SK-N-SH treated with all-trans-retinoic acid at 6 μM for 48 hours (cell line): ENCODE results near the gene DPP10.

Experiments used
- ATAC-seq: fragments of 200-7000 bp; cut with Tn5 transposase; 3 replicates; pipeline ENCODE4 v1.9.1; 2020; ENCODE audit warnings: mild to moderate bottlenecking, moderate library complexity
- ARNTL ChIP-seq: fragments of 450-650 bp; formaldehyde crosslinking; IDR thresholded peaks from 2 replicates; pipeline ENCODE4 v1.5.0; 2020; ENCODE audit warnings: low read depth, mild to moderate bottlenecking, moderate library complexity, borderline replicate concordance
- BACH2 ChIP-seq: fragments of 250-450 bp; sonication (Bioruptor Pico); IDR thresholded peaks from 2 replicates; pipeline ENCODE4 v1.9.0; 2021; ENCODE audit warnings: mild to moderate bottlenecking, borderline replicate concordance
- CSDC2 ChIP-seq: fragments of 250-450 bp; sonication (Bioruptor Pico); IDR thresholded peaks from 2 replicates; pipeline ENCODE4 v1.5.0; 2020; ENCODE audit warnings: mild to moderate bottlenecking, moderate library complexity
- CSRNP3 ChIP-seq: fragments of 250-450 bp; sonication (Bioruptor Pico); IDR thresholded peaks from 2 replicates; pipeline ENCODE4 v1.5.1; 2021; ENCODE audit warnings: mild to moderate bottlenecking, moderate library complexity
- ESRRG ChIP-seq: fragments of 250-450 bp; sonication (Bioruptor Pico); IDR thresholded peaks from 2 replicates; pipeline ENCODE4 v1.6.1; 2021; ENCODE audit warnings: mild to moderate bottlenecking
- GLIS3 ChIP-seq: fragments of 250-450 bp; sonication (Bioruptor Pico); IDR thresholded peaks from 2 replicates; pipeline ENCODE4 v1.5.0; 2020; ENCODE audit warnings: mild to moderate bottlenecking, moderate library complexity
- ISL1 ChIP-seq: fragments of 250-450 bp; sonication (Bioruptor Pico); IDR thresholded peaks from 2 replicates; pipeline ENCODE4 v2.1.2; 2022; ENCODE audit warnings: mild to moderate bottlenecking, moderate library complexity
- OSR1 ChIP-seq: fragments of 250-450 bp; sonication (Bioruptor Pico); IDR thresholded peaks from 2 replicates; pipeline ENCODE4 v1.8.0; 2022; ENCODE audit warnings: moderate library complexity, mild to moderate bottlenecking, inconsistent platforms
- POU6F1 ChIP-seq: fragments of 250-450 bp; sonication (Bioruptor Pico); IDR thresholded peaks from 2 replicates; pipeline ENCODE4 v1.8.0; 2021; ENCODE audit warnings: low read depth, mild to moderate bottlenecking, moderate library complexity, borderline replicate concordance
- PPARA ChIP-seq: fragments of 250-450 bp; sonication (Bioruptor Pico); IDR thresholded peaks from 2 replicates; pipeline ENCODE4 v1.5.0; 2020; ENCODE audit warnings: mild to moderate bottlenecking, borderline replicate concordance
- RARB ChIP-seq: fragments of 250-450 bp; sonication (Bioruptor Pico); IDR thresholded peaks from 2 replicates; pipeline ENCODE4 v1.8.0; 2021; ENCODE audit warnings: mild to moderate bottlenecking, moderate library complexity
- SNAI2 ChIP-seq: fragments of 250-450 bp; sonication (Bioruptor Pico); IDR thresholded peaks from 2 replicates; pipeline ENCODE4 v1.5.0; 2020; ENCODE audit warnings: mild to moderate bottlenecking, moderate library complexity
- TCF4 ChIP-seq: fragments of 250-450 bp; sonication (Bioruptor Pico); IDR thresholded peaks from 2 replicates; pipeline ENCODE4 v1.8.0; 2021; ENCODE audit warnings: mild to moderate bottlenecking, moderate library complexity, borderline replicate concordance
- TOX ChIP-seq: fragments of 250-450 bp; sonication (Bioruptor Pico); IDR thresholded peaks from 2 replicates; pipeline ENCODE4 v1.8.0; 2021; ENCODE audit warnings: mild to moderate bottlenecking, moderate library complexity, borderline replicate concordance
- ZC3H10 ChIP-seq: fragments of 250-450 bp; sonication (Bioruptor Pico); IDR thresholded peaks from 2 replicates; pipeline ENCODE4 v1.5.1; 2021; ENCODE audit warnings: mild to moderate bottlenecking, moderate library complexity
- ZFP3 ChIP-seq: fragments of 250-450 bp; sonication (Bioruptor Pico); IDR thresholded peaks from 2 replicates; pipeline ENCODE4 v1.5.0; 2020; ENCODE audit warnings: mild to moderate bottlenecking, moderate library complexity
- ZFP30 ChIP-seq: fragments of 450-650 bp; formaldehyde crosslinking; IDR thresholded peaks from 2 replicates; pipeline ENCODE4 v1.5.0; 2022; ENCODE audit warnings: mild to moderate bottlenecking, moderate library complexity
- ZNF565 ChIP-seq: fragments of 450-650 bp; formaldehyde crosslinking; conservative IDR thresholded peaks from 2 replicates; pipeline ENCODE4 v1.5.0; 2020; ENCODE audit warnings: low read depth, mild to moderate bottlenecking, moderate library complexity
- ZNF70 ChIP-seq: fragments of 450-650 bp; formaldehyde crosslinking; IDR thresholded peaks from 2 replicates; pipeline ENCODE4 v1.5.0; 2020; ENCODE audit warnings: mild to moderate bottlenecking, moderate library complexity
- ZNF8 ChIP-seq: fragments of 450-650 bp; formaldehyde crosslinking; IDR thresholded peaks from 2 replicates; pipeline ENCODE4 v1.5.0; 2020; ENCODE audit warnings: mild to moderate bottlenecking, moderate library complexity
- TF ChIP-seq, protein P1 (sequence below): fragments of 250-450 bp; sonication (Bioruptor Pico); IDR thresholded peaks from 2 replicates; pipeline ENCODE4 v1.5.1; 2020; ENCODE audit warnings: low read depth, mild to moderate bottlenecking, moderate library complexity
- TF ChIP-seq, protein P2 (sequence below): fragments of 250-450 bp; sonication (Bioruptor Pico); IDR thresholded peaks from 2 replicates; pipeline ENCODE4 v1.8.0; 2020; ENCODE audit warnings: mild to moderate bottlenecking, moderate library complexity, borderline replicate concordance
- TF ChIP-seq, protein P3 (sequence below): fragments of 250-450 bp; sonication (Bioruptor Pico); IDR thresholded peaks from 2 replicates; pipeline ENCODE4 v1.5.0; 2020; ENCODE audit warnings: mild to moderate bottlenecking, moderate library complexity

The DPP10 gene

DNA sequence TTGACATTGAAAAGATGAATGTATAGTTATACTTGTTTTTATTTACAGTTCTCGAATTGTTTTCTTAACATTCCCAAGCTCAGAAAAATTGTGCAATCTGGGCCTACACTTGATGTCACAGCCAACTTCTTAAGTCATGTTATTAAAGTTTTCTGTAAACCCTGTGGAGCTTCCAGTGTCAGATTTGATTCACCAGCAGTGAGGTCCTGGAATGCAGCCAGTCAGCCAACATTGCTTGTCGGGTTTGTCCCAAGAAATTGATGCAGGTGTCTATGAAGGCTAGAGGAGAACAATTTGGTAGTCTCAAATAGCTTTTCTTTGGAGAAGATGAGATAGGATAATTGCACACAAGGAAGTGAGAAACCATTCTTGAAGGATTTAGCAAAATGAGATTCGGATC is 732.2 kb downstream of the DPP10 start:
- TF ChIP-seq ZFP3 (CRISPR knock-in tag) (no peak), BACH2 (no peak), ZFP30 (CRISPR knock-in tag) (no peak), ZNF70 (CRISPR knock-in tag) (no peak), RARB (CRISPR knock-in tag) (no peak)
- ATAC-seq: no peak

DNA sequence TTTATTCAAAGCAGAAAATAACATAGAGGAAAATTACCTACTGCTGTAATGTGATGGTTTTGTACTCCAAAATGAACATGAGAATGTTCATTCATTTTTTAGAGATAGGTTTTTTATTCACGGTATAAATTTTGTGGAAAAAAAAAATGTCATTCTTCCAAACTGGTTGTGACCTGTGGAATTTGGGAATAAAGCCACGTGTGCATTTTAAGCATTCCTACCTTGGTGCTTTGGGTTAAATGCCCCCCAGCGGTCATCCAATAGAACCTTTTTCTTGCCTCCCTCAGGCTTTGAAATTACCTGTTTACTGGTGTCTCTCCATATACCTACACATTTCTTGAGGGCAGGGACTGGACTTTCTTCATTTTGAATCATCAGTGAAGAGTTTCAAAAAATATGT is 740.7 kb downstream of the DPP10 start:
- TF ChIP-seq ARNTL: no peak
- TF ChIP-seq TCF4: no peak
- TF ChIP-seq, protein P1, sequence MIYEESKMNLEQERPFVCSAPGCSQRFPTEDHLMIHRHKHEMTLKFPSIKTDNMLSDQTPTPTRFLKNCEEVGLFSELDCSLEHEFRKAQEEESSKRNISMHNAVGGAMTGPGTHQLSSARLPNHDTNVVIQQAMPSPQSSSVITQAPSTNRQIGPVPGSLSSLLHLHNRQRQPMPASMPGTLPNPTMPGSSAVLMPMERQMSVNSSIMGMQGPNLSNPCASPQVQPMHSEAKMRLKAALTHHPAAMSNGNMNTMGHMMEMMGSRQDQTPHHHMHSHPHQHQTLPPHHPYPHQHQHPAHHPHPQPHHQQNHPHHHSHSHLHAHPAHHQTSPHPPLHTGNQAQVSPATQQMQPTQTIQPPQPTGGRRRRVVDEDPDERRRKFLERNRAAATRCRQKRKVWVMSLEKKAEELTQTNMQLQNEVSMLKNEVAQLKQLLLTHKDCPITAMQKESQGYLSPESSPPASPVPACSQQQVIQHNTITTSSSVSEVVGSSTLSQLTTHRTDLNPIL: no peak
- no peak for TF ChIP-seq TOX (CRISPR knock-in tag)
- TF ChIP-seq ZFP3 (CRISPR knock-in tag): no peak
- TF ChIP-seq GLIS3 (CRISPR knock-in tag): no peak
- no peak for TF ChIP-seq ZC3H10 (CRISPR knock-in tag)
- no peak for TF ChIP-seq RARB (CRISPR knock-in tag)
- TF ChIP-seq OSR1: no peak
- TF ChIP-seq SNAI2 (CRISPR knock-in tag): no peak
- no peak for TF ChIP-seq ZNF565 (CRISPR knock-in tag)
- TF ChIP-seq CSRNP3 (CRISPR knock-in tag): no peak
- TF ChIP-seq, protein P2, sequence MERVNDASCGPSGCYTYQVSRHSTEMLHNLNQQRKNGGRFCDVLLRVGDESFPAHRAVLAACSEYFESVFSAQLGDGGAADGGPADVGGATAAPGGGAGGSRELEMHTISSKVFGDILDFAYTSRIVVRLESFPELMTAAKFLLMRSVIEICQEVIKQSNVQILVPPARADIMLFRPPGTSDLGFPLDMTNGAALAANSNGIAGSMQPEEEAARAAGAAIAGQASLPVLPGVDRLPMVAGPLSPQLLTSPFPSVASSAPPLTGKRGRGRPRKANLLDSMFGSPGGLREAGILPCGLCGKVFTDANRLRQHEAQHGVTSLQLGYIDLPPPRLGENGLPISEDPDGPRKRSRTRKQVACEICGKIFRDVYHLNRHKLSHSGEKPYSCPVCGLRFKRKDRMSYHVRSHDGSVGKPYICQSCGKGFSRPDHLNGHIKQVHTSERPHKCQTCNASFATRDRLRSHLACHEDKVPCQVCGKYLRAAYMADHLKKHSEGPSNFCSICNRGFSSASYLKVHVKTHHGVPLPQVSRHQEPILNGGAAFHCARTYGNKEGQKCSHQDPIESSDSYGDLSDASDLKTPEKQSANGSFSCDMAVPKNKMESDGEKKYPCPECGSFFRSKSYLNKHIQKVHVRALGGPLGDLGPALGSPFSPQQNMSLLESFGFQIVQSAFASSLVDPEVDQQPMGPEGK: no peak
- no peak for ATAC-seq

- no peak for TF ChIP-seq GLIS3 (CRISPR knock-in tag)
- TF ChIP-seq CSDC2: no peak
- no peak for TF ChIP-seq ZNF565 (CRISPR knock-in tag)
- no peak for TF ChIP-seq BACH2
- TF ChIP-seq ZC3H10 (CRISPR knock-in tag): no peak
- TF ChIP-seq CSRNP3 (CRISPR knock-in tag): no peak
- no peak for TF ChIP-seq ISL1 (CRISPR knock-in tag)
- TF ChIP-seq, protein P1: no peak
These were observed 748.0 kb downstream of the DPP10 start for GRCh38 chr2:115190459-115190858.

DNA sequence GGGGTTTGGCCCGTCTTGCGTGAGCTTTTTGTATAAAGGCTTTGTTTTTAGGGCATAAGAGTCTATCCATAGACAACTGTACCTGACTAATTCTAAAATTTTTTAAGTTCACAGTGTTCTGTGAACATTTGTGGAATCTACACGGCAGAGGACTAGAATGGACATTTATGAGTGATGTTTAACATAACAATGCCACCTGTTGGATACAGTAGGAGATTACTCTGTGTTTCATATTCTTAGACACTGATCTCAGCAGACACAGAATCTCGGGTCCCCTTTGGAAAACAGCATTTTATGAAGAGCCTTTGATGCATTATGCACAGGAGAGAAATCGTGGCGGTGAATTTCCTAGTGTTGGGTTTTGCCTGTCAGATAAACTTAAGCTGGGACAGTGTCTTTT is 752.2 kb downstream of the DPP10 start:
- TF ChIP-seq POU6F1 (CRISPR knock-in tag): no peak
- no peak for TF ChIP-seq TCF4
- TF ChIP-seq, protein P2: no peak
- TF ChIP-seq ZNF70 (CRISPR knock-in tag): no peak
- no peak for TF ChIP-seq GLIS3 (CRISPR knock-in tag)
- no peak for TF ChIP-seq ZFP30 (CRISPR knock-in tag)
- TF ChIP-seq ESRRG (CRISPR knock-in tag): no peak
- no peak for TF ChIP-seq ARNTL
- TF ChIP-seq, protein P3, sequence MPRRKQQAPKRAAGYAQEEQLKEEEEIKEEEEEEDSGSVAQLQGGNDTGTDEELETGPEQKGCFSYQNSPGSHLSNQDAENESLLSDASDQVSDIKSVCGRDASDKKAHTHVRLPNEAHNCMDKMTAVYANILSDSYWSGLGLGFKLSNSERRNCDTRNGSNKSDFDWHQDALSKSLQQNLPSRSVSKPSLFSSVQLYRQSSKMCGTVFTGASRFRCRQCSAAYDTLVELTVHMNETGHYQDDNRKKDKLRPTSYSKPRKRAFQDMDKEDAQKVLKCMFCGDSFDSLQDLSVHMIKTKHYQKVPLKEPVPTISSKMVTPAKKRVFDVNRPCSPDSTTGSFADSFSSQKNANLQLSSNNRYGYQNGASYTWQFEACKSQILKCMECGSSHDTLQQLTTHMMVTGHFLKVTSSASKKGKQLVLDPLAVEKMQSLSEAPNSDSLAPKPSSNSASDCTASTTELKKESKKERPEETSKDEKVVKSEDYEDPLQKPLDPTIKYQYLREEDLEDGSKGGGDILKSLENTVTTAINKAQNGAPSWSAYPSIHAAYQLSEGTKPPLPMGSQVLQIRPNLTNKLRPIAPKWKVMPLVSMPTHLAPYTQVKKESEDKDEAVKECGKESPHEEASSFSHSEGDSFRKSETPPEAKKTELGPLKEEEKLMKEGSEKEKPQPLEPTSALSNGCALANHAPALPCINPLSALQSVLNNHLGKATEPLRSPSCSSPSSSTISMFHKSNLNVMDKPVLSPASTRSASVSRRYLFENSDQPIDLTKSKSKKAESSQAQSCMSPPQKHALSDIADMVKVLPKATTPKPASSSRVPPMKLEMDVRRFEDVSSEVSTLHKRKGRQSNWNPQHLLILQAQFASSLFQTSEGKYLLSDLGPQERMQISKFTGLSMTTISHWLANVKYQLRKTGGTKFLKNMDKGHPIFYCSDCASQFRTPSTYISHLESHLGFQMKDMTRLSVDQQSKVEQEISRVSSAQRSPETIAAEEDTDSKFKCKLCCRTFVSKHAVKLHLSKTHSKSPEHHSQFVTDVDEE (CRISPR knock-in tag): no peak
- TF ChIP-seq RARB (CRISPR knock-in tag): no peak
- no peak for TF ChIP-seq BACH2
- TF ChIP-seq SNAI2 (CRISPR knock-in tag): no peak
- TF ChIP-seq PPARA (CRISPR knock-in tag): no peak
- TF ChIP-seq OSR1: no peak
- TF ChIP-seq ZNF8 (CRISPR knock-in tag): no peak
- ATAC-seq: no peak

More at GRCh38 chr2:115190459-115190858, 748.0 kb downstream of the DPP10 start:
- no peak for ATAC-seq
